Measurements from ENCODE around the gene CYB5B.

DNA sequence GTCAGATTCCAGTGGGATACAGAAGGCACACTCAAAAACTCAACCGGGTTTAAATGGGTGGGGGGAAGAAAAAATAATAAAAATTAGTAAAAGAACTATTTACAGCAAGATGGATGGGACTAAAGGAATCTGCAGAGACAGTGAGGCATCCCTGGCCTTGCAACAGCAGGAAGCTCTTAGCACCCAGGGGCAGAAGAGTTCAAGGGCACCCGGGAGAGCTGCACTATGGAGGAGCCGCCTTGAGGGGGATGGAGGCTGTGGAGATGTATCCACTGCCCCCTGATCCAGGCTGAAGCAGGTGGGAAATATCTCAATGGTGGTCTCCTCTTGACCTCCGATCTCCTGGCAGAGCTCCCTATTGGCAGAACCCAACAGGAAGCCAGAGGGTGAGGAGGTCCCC, 72.0 kb downstream of the CYB5B start:
- TF ChIP-seq EZH2phosphoT487 (IDR thresholded peaks at IDR 0.05; ENCODE audit: insufficient read depth, low read depth) (no peak), EZH2 (IDR thresholded peaks at IDR 0.05; ENCODE audit: insufficient read depth, poor library complexity, severe bottlenecking) (no peak)
